Measurements from ENCODE around the gene POLG.

POLG gene

DNA sequence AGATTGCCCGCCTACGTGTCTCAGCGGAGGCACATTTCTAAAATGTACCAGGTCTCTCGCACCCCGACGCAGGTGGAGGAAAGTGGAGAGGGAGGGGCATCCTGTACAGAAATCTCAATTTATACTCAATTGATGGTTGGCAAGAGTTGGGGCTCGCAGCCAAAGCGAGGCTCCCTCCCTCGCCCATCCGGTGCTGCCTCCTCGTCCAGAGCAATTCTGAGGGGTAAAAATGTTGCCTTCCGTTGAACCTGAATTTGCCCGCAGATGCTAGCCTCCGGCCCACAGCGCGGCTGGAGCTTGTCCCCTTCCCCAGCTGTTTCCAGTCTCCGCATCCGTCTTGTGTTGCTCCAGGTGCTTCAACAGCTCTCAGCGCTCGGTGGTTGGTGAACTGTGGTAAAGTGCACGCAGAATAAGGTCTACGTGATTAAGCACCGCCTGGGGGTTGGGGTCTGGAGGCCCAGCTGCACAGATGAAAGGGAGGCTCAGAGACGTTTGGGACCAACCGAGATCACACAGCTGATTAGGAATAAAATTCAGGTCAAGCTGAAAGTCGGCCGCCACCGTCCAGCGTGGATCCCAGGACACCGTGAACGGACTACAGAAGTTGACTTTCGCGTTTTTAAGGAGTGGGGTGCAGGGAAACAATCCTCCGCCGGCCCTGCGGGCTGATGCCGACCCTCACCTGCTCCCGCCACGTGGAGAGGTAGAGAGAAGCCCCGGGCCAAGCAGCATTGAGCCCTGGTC lies 846 bp upstream of the POLG start:
- ChIA-PET POLR2A (interaction anchor here (0.6 to 1.8 kb wide), 5 partner anchors 11 to 66 kb away, joined by 3 to 6 read pairs (median 3); no protein-coding TSS in a partner anchor), CTCF (interaction anchor here (1.1 to 16.8 kb wide), 2 partner anchors 22 to 137 kb away, joined by 3 to 278 read pairs; no protein-coding TSS in a partner anchor)
- peak overlapping the region; percentile 58 for H3K4me3 ChIP-seq (ENCODE audit: low read depth, low read length)
- DNase-seq (ENCODE audit: low read depth, low spot score): no peak
- TF ChIP-seq, protein P1, sequence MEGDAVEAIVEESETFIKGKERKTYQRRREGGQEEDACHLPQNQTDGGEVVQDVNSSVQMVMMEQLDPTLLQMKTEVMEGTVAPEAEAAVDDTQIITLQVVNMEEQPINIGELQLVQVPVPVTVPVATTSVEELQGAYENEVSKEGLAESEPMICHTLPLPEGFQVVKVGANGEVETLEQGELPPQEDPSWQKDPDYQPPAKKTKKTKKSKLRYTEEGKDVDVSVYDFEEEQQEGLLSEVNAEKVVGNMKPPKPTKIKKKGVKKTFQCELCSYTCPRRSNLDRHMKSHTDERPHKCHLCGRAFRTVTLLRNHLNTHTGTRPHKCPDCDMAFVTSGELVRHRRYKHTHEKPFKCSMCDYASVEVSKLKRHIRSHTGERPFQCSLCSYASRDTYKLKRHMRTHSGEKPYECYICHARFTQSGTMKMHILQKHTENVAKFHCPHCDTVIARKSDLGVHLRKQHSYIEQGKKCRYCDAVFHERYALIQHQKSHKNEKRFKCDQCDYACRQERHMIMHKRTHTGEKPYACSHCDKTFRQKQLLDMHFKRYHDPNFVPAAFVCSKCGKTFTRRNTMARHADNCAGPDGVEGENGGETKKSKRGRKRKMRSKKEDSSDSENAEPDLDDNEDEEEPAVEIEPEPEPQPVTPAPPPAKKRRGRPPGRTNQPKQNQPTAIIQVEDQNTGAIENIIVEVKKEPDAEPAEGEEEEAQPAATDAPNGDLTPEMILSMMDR (IDR thresholded peaks at IDR 0.05; ENCODE audit: insufficient read depth, low read length, missing control alignments): no peak

DNA sequence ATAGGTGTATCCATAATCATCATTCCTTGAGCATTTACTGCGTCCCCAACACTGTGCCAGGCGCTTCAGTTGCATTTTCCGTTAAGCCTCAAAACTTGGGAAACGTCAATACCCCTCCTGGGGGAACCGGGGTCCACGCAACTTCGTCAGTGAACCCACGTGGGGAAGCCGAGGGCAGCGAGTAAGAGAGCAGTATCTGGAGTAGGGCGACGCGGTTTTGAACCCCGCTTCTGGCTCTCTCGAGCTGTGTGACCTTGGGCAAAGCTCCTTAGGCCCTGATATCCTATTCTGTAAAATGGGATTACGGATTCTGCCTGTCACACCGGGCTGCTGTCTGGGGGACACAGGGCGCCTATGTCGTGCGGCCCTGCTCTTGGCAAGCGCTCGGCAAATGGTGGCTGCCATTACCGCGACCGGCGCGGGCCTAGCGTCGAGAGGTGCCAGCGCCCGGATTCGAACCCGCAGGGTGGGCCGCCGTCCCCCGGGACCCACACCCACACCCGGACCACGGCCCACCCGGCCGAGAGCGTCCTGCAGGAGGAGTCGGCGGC lies 590 bp downstream of the POLG start:
- H3K4me3 ChIP-seq (ENCODE audit: low read depth, low read length): peak overlapping the region; percentile 87
- TF ChIP-seq, protein P1 (IDR thresholded peaks at IDR 0.05; ENCODE audit: insufficient read depth, low read length, missing control alignments): no peak
- CTCF ChIA-PET: interaction anchor here (3.4 to 3.5 kb wide), 2 partner anchors 11 to 25 kb away, joined by 14 to 17 read pairs; no protein-coding TSS in a partner anchor
- POLR2A ChIA-PET: interaction anchor here (1.2 to 1.8 kb wide), 2 partner anchors 10 to 12 kb away, joined by 3 to 6 read pairs; no protein-coding TSS in a partner anchor
- no peak for DNase-seq (ENCODE audit: low read depth, low spot score)

DNA sequence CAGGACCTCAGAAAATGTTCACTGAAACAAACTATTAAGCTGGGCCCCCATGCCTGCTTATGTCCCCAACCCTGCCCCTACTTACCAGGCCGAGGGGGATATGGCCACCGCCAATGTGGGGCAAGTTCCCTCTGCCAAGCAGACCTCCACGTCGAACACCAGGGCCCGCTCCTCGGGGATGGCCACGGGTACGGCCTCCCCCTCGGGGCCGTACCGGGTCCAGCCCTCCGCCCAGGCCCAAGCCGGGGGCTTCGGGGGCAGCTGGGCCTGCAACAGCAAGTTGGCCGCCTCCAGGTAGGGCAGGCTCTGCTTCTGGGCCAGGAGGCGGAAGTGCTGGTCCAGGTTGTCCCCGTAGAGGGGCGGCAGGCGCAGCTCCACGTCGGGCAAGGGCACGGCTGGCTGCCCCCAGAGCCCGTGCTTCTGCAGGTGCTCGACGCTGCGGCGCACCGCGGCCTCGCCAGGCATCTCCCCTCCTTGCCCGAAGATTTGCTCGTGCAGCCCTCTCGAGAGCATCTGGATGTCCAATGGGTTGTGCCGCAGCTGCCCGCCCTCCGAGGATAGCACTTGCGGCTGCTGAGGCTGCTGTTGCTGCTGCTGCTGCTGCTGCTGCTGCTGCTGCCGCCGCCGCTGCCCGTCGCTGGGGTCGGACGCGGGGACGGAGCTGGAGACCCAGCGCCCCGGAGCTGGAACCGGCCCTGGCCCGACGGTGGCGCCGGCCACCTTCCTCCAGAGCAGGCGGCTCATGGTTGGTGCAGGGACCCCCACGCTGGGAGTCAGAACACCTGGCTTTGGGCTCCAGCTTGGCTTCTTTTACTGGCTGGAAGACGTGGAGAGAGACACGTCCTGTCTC lies 1.4 kb downstream of the POLG start:
- H3K4me3 ChIP-seq (ENCODE audit: low read depth, low read length): peak overlapping the region; percentile 87
- no peak for DNase-seq (ENCODE audit: low read depth, low spot score)
- TF ChIP-seq, protein P1 (IDR thresholded peaks at IDR 0.05; ENCODE audit: insufficient read depth, low read length, missing control alignments): no peak
- ChIA-PET POLR2A (interaction anchor here (1.8 kb wide), 1 partner anchor 9 kb away, joined by 6 read pairs; no protein-coding TSS in a partner anchor), CTCF (interaction anchor here (0.5 to 3.5 kb wide), 14 partner anchors 10 to 418 kb away, joined by 3 to 17 read pairs (median 4); no protein-coding TSS in a partner anchor)

DNA sequence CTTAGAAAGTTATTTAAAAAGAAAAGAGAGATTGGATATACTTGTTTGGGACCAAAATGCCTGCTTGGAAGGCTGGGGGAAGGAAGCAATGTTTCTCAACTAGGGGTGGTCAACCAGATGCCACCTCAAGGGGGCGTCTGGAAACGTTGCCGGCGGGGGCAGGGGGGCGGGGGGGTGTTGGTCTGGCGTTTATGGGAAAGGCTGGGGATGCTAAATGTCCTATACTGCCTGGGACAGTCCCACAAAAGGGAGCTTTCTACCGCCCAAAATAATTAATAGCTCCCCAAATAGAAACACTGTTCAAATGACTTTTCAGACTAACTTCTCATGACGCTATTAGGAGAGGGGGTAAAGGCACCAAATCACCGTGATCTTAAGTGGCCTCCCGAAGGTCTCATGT lies 2.2 kb downstream of the POLG start:
- CTCF ChIA-PET: interaction anchor here (0.5 to 3.5 kb wide), 14 partner anchors 9 to 417 kb away, joined by 3 to 17 read pairs (median 4); no protein-coding TSS in a partner anchor
- POLR2A ChIA-PET: no interaction called here
- TF ChIP-seq, protein P1 (IDR thresholded peaks at IDR 0.05; ENCODE audit: insufficient read depth, low read length, missing control alignments): peak; percentile 36
- DNase-seq (ENCODE audit: low read depth, low spot score): no peak
- H3K4me3 ChIP-seq (ENCODE audit: low read depth, low read length): peak overlapping the region; percentile 4

DNA sequence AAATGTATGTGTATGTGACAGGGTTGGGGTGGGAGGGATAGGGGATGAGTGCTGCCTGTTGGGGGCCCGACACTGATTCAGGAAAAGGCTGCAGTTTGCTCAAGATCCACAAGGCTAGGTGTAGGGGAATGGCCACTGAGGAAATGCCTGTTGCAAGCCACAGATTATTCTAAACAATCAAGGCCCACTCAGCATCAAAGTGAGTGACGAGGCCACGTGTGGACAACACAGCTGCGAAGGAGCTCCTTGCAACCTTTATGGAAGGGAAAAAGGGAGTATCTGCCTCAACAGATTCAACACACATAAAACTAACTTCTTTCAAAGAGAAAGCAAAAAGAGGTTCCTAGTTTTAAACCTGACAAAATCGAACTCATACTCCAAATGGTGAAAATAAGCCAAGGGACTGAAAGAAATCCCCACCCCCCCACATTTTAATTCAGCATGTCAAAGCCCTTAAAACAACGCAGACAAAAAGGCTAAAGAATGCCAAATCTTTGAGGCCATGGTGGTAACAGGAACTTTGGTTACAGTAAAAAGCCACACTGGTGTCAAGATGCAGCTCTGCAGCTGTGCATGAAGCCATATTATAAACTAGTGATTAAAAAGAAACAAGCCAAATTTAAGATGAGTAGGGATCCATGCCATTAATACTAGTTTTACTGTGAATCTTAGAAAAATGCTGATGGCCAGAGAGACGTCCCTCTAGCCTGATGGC lies 3.6 kb downstream of the POLG start:
- POLR2A ChIA-PET: interaction anchor here (0.7 kb wide), 1 partner anchor 1213 kb away, joined by 3 read pairs; no protein-coding TSS in a partner anchor
- TF ChIP-seq, protein P1 (IDR thresholded peaks at IDR 0.05; ENCODE audit: insufficient read depth, low read length, missing control alignments): no peak
- CTCF ChIA-PET: interaction anchor here (1.5 to 4.2 kb wide), 7 partner anchors 8 to 124 kb away, joined by 3 to 17 read pairs (median 8); no protein-coding TSS in a partner anchor
- H3K4me3 ChIP-seq (ENCODE audit: low read depth, low read length): no peak overlapping the region; the same call in 1 of the 2 replicates
- DNase-seq (ENCODE audit: low read depth, low spot score): no peak

Data from AG04449 (cell line).